ENCODE data around the gene TMEM141.
"Not testable (repeated sequence)": the region's sequence is repeated elsewhere in the genome, so short reads cannot be mapped to it uniquely, and the experiment has no call there.

The TMEM141 gene

GRCh38 chr9:136773386-136774044, 17.6 kb upstream of the TMEM141 start:
- no peak for DNase-seq (ENCODE audit: low read depth in 2 of 2)

GRCh38 chr9:136774416-136775045, 16.6 kb upstream of the TMEM141 start:
- no peak for DNase-seq (ENCODE audit: low read depth in 2 of 2)

DNA sequence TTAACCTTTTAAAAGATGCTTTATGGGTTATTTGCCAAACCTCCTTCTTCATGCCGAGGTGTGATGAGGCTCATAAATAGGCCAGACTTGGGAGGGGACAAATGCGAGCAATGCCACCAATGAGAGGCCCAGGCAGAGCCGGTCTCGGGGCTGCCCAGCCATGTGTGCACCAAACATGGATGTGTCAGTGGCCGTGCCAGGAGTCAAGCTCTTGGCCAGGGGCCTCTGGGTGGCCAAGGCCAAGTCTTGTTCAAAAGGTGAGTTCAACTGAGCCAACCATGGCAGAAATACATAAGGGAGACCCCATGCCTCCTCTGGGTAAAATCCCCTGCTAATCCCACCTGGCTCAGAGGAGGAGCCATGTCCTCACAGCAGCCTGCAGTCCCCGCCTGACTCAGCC, 16.0 kb upstream of the TMEM141 start:
- no peak for DNase-seq (ENCODE audit: low read depth in 2 of 2)

DNA sequence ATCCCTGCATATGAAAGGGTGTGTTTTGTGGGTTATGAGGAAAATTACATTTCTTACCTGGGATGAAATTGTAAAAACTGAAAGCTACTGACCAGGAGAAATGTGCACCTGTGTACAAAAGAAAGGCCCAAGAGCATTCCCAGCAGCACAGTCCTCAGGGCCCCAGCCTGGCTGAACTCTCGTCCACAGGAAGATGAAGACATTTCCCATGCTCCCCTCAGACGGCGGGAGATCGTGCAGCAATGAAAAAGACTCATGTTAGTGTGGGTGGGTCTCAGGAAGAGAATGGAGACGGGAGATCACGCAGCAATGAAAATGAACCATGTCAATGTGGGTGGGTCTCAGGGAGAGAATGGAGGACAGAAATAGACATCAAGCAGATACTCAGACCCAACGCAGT, 14.2 kb upstream of the TMEM141 start:
- DNase-seq (ENCODE audit: low read depth in 2 of 2) = no peak

DNA sequence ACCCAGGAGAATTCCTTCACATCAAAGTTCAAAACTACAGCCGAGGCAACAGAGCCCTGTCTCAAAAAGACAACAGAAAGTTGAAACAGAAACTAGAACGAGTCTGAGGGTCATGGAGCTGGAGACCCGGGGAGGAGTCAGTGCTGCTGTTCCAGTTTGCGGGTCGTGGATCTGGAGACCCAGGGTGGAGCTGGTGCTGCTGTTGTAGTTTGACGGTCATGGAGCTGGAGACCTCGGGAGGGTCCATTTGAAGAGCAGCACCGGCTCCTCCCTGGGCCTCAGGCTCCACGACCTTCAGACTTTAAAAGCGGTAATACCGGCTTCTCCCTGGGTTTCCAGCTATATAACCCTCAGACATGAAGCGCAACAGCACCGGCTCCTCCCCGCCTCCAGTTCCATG, 13.8 kb upstream of the TMEM141 start:
- DNase-seq (ENCODE audit: low read depth in 2 of 2) = no peak

GRCh38 chr9:136779808-136780207, 11.3 kb upstream of the TMEM141 start:
- DNase-seq (ENCODE audit: low read depth in 2 of 2) = no peak

- DNase-seq (ENCODE audit: low read depth in 2 of 2) = no peak
Observed at GRCh38 chr9:136782452-136782851, 8.7 kb upstream of the TMEM141 start.

GRCh38 chr9:136784249-136784996, 6.7 kb upstream of the TMEM141 start:
- no peak for DNase-seq (ENCODE audit: low read depth in 2 of 2)

DNA sequence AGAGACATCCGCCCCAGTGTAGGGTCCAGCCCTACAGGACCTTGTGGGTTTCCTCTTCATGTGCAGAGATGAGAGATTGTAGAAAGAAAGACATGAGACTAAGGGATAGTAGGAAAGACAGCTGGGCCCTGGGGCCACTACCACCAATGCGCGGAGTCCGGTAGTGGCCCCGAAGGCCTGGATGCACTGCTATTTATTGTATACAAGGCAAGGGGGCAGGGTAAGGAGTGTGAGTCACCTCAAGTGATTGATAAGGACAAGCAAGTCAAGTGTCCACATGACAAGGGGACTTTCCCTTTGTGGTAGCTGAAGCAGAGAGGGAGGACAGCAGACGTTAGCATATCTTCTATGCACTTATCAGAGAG, 6.2 kb upstream of the TMEM141 start:
- DNase-seq (ENCODE audit: low read depth in 2 of 2) = no peak

GRCh38 chr9:136785565-136786355, 5.4 kb upstream of the TMEM141 start:
- DNase-seq (ENCODE audit: low read depth in 2 of 2) = not testable (repeated sequence)

- DNase-seq (ENCODE audit: low read depth in 2 of 2) = no peak
Observed at GRCh38 chr9:136786451-136786850, 4.7 kb upstream of the TMEM141 start.

DNA sequence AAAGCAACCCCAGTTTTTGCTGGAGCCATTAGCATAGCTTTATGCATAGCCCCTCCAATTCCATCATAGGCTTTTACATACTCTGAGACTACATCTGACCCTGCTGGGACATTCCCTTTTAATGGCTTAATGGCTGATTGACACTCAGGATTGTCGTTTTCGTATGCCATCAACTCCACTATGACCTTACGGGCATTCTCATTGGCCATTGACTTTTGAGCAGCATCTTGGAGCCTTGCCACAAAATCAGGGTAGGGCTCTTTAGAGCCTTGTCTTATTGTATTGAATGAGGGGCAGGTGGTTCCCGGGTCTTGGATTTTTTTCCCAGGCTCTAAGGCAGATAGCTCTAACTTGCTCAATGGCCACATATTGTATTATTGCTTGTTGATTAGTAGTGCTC, 4.2 kb upstream of the TMEM141 start:
- not testable (repeated sequence) for DNase-seq (ENCODE audit: low read depth in 2 of 2)

GRCh38 chr9:136787690-136788400, 3.3 kb upstream of the TMEM141 start:
- peak; percentile 62 to 63 for DNase-seq (ENCODE audit: low read depth in 2 of 2)

DNA sequence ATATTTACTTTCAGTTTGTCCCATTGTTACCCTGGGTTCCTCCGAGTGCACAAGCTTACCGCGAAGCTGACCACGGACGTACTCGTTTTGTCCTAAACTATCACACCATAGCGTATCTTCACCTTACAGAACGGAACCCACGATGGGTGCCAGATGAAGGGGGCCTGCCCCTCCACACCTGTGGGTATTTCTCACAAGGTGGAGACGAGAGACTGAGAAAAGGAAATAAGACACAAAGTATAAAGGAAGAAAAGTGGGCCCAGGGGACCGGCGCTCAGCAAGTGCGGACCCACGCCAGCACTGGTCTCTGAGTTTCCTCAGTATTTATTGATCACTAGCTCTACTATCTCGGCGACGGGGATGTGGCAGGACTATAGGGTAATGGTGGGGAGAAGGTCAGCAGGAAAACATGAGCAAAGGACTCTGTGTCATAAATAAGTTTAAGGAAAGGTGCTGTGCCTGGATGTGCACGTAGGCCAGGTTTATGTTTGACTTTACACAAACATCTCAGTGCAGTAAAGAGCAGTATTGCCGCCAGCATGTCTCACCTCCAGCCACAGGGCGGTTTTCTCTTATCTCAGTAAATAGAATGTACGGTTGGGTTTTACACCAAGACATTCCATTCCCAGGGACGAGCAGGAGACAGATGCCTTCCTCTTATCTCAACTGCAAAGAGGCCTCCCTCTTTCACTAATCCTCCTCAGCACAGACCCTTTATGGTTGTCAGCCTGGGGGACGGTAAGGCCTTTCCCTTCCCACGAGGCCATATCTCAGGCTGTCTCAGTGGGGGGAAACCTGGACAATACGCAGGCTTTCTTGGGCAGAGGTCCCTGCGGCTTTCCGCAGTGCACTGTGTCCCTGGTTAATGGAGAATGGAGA, 2.3 kb upstream of the TMEM141 start:
- DNase-seq (ENCODE audit: low read depth in 2 of 2) = not testable (repeated sequence)

DNA sequence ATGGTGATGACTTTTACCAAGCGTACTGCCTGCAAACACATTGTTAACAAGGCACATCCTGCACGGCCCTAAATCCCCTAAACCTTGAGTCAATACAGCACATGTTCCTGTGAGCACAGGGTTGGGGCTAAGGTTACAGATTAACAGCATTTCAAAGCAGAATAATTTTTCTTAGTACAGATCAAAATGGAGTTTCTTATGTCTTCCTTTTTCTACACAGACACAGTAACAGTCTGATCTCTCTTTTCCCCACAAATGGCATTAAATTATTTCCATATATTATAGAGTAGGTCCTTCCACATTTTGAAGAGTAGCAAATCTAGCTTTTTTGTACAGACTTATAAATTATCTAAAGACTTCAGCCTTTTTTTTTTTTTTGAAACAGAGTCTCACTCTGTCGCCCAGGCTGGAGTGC, 1.6 kb upstream of the TMEM141 start:
- no peak for DNase-seq (ENCODE audit: low read depth in 2 of 2)

DNA sequence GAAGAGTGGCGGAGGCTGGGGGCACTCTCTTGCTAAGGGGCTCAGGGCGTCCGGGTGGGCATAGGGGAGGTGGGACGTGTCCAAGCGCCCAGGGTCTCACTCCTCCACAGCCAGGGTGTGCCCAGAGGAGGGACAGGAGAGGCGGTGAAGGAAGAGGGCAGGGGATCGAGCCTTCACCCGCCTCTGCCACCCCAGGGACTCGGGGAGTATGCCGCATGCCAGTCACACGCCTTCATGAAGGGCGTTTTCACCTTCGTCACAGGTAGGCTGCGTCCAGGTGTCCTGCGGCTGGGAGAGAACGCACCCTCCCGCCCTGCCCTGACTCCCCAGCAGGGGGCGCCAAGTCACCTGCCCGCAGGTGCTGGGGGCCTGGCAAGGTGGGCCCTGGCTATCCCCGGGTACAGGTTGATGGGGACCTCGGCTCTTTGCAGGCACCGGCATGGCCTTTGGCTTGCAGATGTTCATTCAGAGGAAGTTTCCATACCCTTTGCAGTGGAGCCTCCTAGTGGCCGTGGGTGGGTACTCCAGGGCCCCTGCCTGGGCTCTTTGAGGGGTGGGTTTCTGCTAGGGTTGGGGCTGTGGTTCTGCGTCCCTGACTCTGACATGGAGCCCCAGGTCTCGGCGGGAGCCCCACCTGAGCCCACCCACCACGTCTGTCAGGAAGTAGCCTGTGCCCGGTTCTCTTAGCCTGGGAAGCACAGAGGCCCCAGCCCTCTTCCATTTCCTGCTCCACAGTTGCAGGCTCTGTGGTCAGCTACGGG, 552 bp downstream of the TMEM141 start:
- peak in 1 of 2 donors; percentile 38 for DNase-seq (ENCODE audit: low read depth in 2 of 2)

DNA sequence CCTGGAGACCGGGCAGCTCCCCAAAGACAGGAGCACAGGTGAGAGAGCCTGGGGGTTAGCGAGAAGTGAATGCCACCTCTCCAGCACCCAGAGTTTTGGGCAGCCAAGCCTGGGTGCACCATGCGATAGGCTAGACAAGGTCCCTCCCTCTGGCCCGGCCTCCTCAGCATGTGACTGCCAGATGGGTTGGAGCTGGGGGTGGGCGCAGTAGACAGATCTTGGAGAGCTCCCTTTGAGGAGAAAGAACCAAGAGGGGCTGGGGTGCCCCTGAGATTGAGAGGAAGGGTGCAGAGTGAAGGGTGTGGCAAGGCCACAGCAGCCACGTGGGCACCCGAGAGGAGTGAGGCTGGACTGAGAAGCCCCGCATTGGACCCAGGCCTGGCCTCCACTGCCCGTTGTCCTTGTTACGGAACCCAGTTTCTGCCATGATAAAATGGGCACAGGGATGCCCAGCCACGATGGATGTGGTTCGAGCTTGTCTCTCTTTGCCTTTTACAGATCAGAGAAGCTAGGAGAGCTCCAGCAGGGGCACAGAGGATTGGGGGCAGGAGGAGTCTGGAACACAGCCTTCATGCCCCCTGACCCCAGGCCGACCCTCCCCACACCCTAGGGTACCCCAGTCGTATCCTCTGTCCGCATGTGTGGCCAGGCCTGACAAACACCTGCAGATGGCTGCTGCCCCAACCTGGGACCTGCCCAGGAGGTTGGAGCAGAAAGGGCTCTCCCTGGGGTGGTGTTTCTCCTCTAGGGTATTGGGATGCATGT, 1.4 kb downstream of the TMEM141 start:
- no peak for DNase-seq (ENCODE audit: low read depth in 2 of 2)

GRCh38 chr9:136793086-136793946, 2.2 kb downstream of the TMEM141 start:
- DNase-seq (ENCODE audit: low read depth in 2 of 2) = no peak
